ENCODE measurements around the gene SDE2. TPM values are rescaled to one million over a fixed set of nuclear protein-coding genes. Genes with fewer than 3 reads are reported as not detected.

The SDE2 gene
- total and polyA plus RNA-seq, 8 donors: 3.3 to 12.4 (median 8.5) TPM

GRCh38 chr1:226023735-226024134 lies 24.6 kb upstream of the SDE2 start:
- H3K27me3 ChIP-seq: no peaks in the 10 kb centered on the region
- no peaks in the 10 kb centered on the region for H3K36me3 ChIP-seq
- H3K27ac ChIP-seq: no peak overlapping the region
- no peak for ATAC-seq
- intact Hi-C loops (cut with DNase I): no loop called here
- TF ChIP-seq CTCF (IDR thresholded peaks at IDR 0.05): no peak
- whole genome bisulfite sequencing, 2 donors: 63 to 67% methylated on average over 5 of the region's 5 CpGs
- no peak overlapping the region for H3K4me3 ChIP-seq
- no peaks in the 10 kb centered on the region for H3K9me3 ChIP-seq
- no peak for DNase-seq
- peaks cover 0 to 4% (median 0%) of the 10 kb centered on the region in 3 donors for H3K4me1 ChIP-seq
- FAIRE-seq: no peak

GRCh38 chr1:226021801-226022200 lies 22.7 kb upstream of the SDE2 start:
- Histone ChIP-seq H3K4me3 (no peak overlapping the region), H3K36me3 (no peaks in the 10 kb centered on the region), H3K9me3 (no peaks in the 10 kb centered on the region), H3K27ac (no peak overlapping the region), H3K27me3 (no peaks in the 10 kb centered on the region), H3K4me1 (no peaks in the 10 kb centered on the region)
- no peak for DNase-seq
- ATAC-seq: no peak
- intact Hi-C loops (cut with DNase I): no loop called here
- WGBS, 2 donors: 35 to 37% methylated on average over 2 of the region's 2 CpGs
- FAIRE-seq: no peak
- no peak for TF ChIP-seq CTCF (IDR thresholded peaks at IDR 0.05)

- WGBS, 2 donors: 52 to 55% methylated on average over 3 of the region's 3 CpGs
- intact Hi-C loops (cut with DNase I): no loop called here
- Histone ChIP-seq H3K27ac (no peak overlapping the region), H3K4me1 (no peaks in the 10 kb centered on the region), H3K36me3 (no peaks in the 10 kb centered on the region), H3K4me3 (no peak overlapping the region), H3K9me3 (no peaks in the 10 kb centered on the region), H3K27me3 (no peaks in the 10 kb centered on the region)
- ATAC-seq (no peak), DNase-seq (no peak), FAIRE-seq (no peak)
- TF ChIP-seq CTCF (IDR thresholded peaks at IDR 0.05): no peak
Measured at GRCh38 chr1:226021401-226021800, 22.3 kb upstream of the SDE2 start.

- H3K4me1 ChIP-seq: no peaks in the 10 kb centered on the region
- no peaks in the 10 kb centered on the region for H3K27me3 ChIP-seq
- intact Hi-C loops (cut with DNase I): no loop called here
- FAIRE-seq (no peak), DNase-seq (no peak), ATAC-seq (no peak)
- no peak overlapping the region for H3K4me3 ChIP-seq
- no peak for TF ChIP-seq CTCF (IDR thresholded peaks at IDR 0.05)
- H3K36me3 ChIP-seq: no peaks in the 10 kb centered on the region
- H3K27ac ChIP-seq: no peak overlapping the region
- H3K9me3 ChIP-seq: no peaks in the 10 kb centered on the region
- WGBS, 2 donors: 97 to 98% methylated on average over 1 of the region's 1 CpG
Measured at GRCh38 chr1:226019572-226019971, 20.4 kb upstream of the SDE2 start.

DNA sequence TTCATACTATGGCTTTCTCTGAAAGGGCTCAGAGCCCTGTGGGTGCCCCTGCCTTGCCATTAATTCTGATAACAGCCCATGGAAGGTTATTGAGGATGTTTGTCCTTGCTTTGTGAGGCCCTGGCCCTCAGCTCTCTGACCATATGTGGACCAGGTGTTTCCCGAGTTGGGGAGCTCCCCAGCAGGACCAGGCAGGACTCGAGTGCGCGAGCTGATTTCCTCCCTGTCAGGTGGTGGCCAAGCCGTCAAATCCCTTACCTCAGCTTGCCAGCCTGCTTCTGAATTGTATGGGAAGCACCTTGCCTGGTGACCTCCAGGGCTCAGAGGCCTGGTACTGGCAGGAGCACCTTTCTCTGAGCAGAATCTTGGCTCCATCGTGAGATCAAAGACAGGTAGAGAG lies 17.9 kb upstream of the SDE2 start:
- Histone ChIP-seq H3K36me3 (no peaks in the 10 kb centered on the region), H3K9me3 (no peaks in the 10 kb centered on the region), H3K27me3 (no peaks in the 10 kb centered on the region), H3K4me1 (no peaks in the 10 kb centered on the region), H3K4me3 (no peak overlapping the region), H3K27ac (no peak overlapping the region)
- intact Hi-C loops (cut with DNase I): no loop called here
- 51 to 55% methylated on average over 6 of the region's 6 CpGs for WGBS, 2 donors
- ATAC-seq (no peak), DNase-seq (no peak), FAIRE-seq (no peak)
- no peak for TF ChIP-seq CTCF (IDR thresholded peaks at IDR 0.05)

Data from pancreas (tissue), 10 donors.